HG03378 (cell line): ENCODE measurements around the gene ADSL.

Source experiments
- ATAC-seq: cut with Tn5 transposase; IDR thresholded peaks from one replicate; pipeline ENCODE4 v1.9.1; 2021; ENCODE audit warnings: mild to moderate bottlenecking, moderate library complexity; ENCODE audit not compliant: unreplicated experiment

The ADSL gene

DNA sequence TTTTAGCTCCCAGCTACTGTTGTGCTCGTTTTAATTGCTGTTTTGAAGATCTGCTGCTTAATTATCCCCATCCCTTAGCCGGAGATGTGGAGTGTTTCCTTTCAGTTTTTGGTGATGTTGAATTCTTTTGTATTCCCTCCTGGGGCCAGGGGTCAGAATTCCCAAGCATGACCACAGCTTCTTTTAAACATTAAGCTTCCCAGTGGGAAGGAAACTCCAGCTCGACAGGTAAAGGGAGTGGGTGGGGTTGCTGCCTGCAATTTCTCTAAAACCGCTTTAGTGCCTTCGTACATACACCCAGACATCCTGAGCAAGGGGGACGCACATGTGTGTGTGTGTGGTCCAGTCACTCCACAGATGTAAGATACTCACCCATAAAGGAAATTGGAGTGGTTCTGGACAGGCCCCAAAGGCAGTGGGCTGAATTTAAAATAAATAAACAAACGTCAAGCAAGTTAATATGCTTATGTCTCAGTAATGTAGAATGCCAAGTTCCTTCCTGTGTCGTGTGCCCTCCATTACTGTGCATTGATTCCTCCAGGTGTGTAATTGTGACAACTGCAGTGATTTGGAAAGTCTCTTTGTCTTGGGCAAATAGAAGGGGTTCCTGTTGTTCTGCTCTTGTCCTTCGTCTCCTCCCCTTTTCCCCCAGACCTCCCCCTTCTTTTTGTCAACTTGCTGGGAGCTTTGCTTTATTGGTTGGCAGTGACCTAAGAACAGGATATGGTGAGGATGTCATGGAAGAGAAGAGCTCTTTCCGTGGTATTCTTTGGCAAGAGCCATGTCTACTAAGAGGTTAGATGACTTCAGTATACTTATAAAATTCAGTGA lies 19.2 kb upstream of the ADSL start:
- no peak for ATAC-seq

DNA sequence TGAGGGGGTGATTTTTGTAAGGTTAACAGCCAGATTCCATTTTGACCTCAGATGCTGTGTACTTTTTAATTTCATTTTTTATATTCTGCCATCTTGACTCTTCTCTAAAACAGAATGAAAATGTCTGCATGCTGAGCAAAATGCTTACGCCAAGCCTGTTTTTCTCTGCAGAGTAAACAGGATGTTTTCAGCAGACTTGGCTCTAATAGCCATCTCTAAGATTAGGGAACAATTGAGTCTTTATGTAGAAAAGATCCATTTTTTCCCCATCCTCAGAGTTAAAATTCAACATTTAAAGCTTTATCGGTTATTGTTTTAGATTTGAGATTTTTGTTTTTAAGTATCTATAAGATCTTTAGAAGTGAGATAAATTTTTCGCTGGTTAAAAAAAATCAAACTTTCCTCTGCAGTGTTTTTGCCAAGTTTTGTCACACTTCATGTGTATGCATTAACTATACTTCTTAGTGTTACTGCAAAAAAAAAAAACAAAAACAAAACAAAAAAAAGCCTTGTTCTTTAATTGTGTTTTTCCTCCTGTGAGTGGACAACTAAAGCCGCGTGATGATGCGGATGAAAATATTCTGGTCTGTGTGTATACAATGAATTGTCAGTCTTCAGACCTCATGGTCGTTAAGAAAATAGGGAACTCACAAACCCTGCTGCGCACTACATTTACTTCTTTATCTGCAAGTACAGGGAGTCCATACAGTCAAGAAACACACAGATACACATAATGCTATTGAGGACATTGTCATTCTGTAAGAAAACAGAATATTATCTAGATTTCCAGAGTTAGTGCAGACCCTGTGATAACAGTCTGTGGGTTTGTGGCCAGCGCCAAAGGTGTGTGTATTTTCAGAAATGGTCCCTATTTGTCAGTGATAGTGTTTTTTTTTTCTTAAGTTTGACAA lies 17.5 kb upstream of the ADSL start:
- no peak for ATAC-seq

DNA sequence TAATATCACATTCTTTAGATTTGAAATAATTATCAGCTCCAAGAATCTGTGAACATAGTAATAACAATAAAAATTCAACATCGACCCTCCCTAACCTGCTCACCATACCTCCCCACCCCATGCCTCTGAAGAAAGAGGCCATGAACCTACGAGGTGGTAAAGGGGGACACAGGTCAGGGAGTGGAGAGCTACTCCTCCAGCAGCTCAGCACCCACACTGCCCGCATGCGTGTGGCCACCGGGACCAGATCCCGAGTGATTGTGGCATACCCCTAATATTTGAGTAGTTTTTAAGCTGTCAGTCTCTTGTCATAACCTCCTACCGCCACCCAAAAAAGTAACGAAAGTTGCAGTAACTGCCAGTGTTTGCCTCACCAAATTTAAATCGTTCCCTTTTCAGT lies 16.8 kb upstream of the ADSL start:
- no peak for ATAC-seq

DNA sequence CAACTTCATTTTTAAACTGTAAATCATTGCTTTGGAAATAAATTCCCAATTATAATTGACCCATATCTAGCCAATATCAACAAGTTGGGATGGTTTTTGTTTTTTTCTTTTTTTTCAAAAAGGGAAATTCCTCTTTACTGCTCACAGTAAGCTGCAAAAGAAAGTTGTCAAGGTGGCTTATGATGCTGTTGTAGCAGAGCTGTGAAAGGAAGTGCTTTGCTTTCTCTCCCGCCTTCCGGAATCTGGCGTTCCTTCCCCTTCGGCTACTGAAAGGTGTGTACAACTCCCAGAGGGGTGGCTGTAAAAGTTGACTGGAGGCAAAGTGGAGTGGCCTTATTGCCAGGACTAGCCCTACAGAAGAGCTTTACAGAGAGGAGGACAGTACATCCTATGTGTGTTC lies 16.2 kb upstream of the ADSL start:
- ATAC-seq, result no peak

DNA sequence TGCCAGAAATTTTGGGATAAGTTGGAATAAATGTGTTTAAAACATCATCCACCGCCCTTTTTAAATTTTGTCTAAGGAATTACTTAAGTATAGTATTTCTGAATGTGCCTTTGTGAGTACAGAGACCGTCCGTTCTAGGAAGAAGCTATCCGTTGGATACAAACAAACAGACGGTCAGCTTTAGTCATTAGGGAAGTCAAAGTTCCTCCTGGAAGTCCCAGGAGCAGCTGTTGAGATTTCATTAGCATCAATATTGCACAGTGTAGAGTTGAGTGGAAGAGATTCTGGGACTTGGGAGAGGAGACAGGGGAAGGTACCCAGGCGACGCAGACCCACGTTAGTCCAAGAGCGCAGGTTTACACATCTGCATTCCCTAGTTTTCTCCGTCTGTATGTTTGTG lies 15.7 kb upstream of the ADSL start:
- no peak for ATAC-seq

DNA sequence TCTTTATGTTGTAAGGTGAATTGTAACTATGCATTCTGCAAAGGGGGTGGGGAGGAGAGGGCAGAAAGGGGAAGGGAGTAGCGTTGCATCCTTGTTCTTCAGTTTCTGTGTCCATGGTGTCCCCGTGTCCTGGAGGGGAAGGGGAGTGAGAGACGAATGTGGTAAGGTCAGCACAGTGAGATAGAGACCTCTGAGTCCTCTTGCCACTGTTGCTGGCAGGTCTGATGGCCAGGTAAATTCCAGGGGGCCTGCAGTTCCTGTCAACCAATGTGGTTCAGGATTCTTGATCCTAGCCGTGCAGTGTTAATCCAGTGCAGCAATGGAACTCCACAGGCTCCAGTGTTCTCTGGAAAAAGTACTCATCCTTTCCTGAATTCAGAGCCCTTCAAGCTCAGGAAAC lies 14.6 kb upstream of the ADSL start:
- ATAC-seq, result no peak

DNA sequence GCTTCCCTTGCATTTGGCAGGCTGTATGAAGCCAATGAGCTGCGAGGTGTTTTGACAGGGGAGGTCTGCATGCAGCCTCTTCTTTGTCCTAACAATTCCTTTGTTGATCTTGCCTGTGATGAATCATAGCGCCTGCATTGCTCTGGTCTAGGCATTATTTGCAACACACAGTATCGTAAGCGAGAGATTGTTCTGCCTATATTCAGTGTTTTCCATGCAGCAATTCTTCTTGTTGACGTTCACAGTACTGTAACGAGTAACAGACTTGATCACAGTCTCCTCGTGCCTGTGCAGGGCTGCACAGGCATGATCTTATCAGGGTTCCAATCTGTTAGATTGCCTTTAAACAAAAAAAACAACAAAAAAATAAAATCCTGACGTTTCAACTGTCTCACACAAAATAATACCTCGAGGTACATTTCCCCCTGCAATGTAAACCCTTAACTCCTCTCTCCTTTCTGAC lies 13.9 kb upstream of the ADSL start:
- ATAC-seq, result no peak

DNA sequence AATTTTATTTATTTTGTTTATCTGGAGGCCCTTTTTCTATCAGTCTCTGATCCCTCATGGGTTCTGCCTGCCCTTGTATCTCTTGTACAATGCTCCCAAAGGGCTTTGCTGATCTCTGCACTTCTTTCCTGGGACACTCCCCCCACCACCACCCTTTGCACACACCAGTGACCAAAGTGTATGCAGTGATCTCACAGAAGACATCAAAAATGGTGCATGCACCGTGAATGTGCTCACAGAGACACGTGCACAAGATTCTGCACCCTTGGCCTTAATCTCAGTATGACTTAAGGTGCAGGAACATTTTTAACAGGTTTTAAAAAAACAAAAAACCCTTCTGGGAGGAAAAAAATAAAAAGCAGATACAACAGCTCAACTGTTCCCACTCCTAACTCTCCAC lies 12.2 kb upstream of the ADSL start:
- no peak for ATAC-seq

DNA sequence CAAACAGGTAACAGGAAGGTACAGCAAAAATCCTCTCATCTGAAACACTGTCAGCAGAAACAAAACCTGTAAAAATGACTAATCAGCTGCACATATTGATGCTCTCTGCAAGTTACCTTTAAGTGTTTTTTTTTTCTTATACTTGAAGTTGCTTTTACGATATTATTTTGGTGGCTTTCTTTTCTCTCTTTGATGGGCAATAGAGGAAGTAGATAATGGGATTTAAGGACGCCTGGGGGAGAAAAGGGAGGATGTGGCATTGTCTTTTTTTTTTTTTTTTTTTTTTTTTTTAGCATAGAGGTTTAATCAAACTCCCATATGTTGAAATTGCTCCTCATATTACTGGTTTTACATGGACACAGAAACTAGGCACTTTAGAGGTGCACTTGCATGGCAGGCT lies 11.4 kb upstream of the ADSL start:
- ATAC-seq, result no peak

DNA sequence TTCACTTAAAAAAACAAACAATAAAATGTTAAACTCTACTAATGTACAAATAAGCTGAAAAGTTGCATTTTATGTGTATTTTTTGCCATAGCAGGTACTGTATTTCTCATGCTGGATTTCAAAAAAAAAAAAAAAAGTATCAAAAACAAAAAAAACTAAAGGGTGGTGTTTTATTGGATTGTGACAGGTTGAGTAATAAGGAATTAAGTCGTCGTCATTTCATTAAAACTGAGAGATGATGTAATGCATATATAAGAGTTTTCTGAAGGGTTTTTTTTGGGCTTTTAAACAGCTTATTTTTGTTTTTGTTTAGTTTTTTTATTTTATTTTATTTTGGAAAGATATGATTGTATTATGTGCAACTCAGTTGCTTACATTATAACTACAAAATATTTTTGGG lies 10.9 kb upstream of the ADSL start:
- ATAC-seq, result no peak

DNA sequence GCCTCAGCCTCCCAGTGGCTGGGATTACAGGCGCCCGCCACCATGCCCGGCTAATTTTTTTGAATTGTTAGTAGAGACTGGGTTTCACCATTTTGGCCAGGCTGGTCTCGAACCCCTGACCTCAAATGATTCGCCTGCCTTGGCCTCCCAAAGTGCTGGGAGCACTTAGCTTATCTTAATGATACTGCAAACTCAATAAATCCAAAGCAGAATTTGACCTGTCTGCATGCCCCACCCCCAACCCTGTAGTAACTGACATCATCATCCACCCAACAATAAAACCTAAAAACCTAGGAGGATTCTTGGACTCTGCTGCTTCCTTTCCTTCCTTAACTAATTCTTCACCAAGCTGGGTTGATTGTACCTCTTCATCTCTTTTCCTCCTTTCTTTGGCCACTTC lies 6.3 kb upstream of the ADSL start:
- ATAC-seq, result no peak

DNA sequence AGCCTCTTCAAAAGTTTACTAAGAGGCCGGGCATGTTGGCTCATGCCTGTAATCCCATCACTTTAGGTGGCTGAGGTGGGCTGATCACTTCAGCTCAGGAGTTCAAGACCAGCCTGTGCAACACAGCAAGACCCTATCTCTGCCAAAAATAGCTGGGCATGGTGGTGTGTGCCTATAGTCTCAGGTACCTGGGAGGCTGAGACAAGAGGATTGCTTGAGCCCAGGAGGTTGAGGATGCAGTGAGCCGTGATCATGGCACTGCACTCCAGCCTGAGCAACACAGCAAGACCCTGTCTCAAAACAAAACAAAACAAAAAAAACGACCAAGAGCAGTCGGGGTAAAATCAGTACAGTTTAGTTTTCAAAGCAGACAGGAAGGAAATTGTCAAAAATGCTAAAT lies 4.7 kb upstream of the ADSL start:
- no peak for ATAC-seq

DNA sequence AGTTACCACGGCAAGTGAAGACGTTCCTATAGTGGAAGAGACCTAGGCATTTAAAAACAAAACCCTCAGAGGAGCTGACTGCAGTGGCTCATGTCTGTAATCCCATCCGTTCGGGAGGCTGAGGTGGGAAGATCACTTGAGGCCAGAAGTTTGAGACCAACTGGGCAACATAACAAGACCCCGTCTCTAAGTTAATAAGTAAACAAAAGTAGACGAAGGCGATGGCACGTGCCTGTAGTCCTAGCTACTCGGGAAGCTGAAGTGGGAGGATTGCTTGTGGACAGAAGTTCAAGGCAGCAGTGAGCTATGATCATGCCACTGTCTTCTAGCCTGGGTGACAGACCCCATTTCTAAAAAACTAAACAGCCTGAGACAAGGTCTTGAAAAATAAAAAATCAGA lies 3.8 kb upstream of the ADSL start:
- no peak for ATAC-seq

DNA sequence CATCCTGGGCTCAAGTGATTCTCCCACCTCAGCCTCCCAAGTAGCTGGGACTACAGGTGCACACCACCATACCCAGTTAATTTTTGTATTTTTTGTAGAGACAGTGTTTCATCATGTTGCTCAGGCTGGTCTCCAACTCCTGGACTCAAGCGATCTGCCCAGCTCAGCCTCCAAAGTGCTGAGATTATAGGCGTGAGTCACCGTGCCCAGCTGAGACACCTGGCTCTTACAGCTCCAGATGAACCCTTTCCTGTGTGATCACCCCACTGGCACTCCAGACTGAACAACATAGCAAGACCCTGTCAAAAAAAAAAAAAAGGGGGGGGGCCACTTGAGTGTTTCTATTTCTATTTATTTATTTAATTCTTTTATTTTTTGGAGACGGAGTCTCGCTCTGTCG lies 1.0 kb upstream of the ADSL start:
- no peak for ATAC-seq

DNA sequence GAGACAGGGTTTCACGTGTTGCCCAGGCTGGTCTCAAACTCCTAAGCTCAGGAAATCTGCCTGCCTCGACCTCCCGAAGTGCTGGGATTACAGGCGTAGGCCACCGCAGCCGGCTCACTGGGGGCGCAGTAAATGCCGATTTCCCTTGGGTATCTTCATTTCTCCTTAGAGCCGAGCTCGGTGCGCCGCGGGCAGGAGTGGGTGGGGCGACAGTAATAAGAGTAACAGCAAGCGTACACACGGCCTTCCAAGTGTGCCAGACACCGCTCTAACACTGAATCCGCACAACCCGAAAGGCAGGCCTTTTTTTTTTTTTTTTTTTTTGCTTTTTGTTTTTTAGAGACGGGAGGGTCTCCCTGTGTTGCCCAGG lies 500 bp upstream of the ADSL start:
- ATAC-seq, result no peak

DNA sequence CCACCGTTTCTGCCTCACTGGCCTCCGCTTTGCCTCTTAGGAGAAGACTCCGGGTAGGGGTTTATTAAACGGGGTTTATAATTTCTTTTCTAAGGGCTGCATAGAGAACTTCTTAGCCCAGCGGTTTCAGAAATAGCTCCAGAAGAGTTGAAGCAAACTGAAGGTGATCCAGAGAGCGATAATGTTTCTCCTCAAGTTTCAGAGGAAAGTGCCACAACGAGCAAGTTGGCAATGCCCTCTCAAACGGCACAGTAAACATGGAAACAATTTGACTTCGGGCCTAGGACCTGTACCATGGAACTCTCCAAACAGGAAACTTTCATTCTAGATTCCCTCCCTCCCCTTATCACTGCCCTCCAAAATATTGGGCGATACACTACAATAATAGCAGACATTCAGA lies 1.0 kb downstream of the ADSL start:
- no peak for ATAC-seq

DNA sequence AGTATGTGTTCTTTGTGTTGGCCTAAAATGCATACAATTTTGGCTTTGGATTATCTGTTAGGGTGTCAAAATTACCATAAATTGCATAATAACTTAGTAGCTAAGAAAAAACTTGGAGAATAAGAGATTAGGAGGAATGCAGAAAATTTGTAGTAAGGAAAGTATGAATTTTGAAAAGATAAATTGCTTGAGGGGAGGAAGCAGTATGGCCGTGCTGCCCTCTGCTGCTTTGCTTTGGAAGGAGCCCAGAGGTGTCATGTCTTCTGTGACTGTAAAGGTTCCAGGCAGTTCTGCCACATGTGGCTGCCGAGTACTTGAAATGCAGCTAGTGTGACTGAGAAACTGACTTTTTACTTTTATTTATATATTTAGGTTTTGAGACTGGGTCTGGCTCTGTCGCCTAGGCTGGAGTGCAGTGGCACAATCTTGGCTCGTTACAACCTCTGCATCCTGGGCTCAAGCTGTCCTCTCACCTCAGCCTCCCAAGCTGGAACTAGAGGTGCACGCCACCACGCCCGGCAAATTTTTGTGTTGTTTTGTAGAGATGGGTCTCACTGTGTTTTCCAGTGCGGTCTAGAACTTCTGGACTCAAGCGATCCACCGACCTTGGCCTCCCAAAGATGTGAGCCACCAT lies 1.8 kb downstream of the ADSL start:
- no peak for ATAC-seq

DNA sequence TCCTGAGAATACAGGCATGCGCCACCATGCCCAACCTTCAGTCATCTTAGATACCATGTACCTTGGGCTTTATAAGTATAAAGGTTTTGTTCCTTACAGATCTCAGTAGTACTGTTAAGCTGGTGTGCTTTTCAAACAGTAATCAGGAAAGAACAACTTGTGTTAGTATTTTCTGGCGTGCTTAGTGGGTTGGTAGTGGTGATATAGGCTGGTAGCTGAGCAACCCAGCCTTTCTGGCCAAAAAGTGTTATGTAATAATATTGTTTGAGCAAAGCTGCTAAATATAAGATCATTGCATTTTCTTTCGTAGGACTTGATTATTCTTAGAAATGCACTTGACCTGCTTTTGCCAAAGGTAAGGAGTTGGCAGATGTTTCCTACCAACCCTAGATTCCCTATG lies 6.5 kb downstream of the ADSL start:
- ATAC-seq, result no peak

DNA sequence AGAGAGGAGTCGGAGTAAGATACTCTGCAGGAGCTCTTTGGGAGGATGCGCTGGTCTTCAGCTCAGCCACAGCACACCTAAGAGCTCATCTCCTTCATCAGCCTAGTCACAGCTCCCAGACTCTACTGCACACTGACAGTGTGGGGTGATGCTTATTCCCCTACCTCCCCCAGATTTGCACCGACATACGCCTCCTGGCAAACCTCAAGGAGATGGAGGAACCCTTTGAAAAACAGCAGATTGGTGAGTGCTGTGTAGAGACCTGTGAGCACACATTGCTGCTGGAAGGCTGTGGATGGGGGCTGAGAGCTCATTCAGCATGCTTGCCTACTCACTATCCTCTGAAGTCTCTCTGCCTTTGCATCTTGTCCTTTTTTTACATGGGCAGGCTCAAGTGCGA lies 14.8 kb downstream of the ADSL start:
- no peak for ATAC-seq

DNA sequence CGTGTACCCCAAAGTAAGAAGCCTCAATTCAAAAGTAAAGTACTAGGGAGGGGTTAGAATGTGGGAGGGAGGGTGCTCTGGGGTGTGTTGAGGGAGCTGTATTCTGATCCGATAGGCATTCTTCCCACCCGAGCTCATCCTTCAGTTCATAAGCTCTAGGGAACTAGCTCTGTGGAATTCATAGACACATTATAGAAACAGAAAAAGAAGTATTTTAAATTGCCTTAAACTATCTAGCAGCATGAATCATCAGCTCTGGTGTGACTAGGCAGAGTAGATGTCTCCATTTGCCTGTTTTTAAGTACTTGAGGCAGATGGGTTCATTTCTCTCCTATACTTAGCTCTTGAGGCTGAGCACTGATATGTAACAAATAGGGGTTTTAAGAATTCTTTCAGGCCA lies 16.8 kb downstream of the ADSL start:
- ATAC-seq, result no peak

DNA sequence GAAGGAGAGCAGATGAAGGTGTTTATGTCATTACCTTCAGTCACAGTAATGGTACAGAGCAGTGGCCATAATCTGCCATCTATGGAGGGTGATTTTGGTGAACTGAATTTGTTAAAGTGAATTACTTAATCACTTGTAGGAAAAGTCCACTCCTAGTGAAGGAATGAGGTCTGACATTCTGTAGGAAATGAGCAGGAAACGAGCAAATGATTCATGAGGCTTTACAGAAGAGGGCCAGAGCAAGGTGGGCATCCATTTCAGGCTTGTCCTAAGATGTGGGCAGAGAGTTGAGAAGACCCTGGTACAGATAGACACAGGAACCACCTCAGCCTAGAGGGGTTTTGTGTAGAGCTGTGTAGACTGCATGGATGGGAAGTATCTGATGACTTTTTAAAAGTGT lies 18.1 kb downstream of the ADSL start:
- no peak for ATAC-seq

DNA sequence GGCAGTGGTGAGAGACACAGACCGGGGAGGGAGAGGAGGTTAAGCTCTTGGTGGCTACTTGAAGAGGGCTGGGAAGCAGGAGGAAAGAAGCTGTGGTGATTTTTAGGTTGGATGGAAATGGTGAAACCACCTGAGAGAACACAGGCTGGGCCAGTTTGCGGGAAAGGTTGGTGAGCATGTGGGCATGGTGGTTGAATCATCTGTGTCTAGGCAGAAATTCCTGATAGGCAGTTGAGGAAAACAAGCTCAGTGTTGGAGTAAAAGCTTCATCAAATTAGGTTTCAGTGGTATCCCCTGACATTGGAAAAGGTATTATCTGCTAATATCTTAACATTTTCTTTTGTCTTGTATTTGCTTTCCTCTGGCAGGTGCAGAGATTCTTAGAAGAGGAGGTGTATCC lies 19.8 kb downstream of the ADSL start:
- no peak for ATAC-seq
